ENCODE data around the gene SCNN1B. TPM values are rescaled to one million over a fixed set of nuclear protein-coding genes. Genes with fewer than 3 reads are reported as not detected.

The SCNN1B gene
- total RNA-seq, 2 donors from 2014 or later: 27.7 to 94.7 TPM

DNA sequence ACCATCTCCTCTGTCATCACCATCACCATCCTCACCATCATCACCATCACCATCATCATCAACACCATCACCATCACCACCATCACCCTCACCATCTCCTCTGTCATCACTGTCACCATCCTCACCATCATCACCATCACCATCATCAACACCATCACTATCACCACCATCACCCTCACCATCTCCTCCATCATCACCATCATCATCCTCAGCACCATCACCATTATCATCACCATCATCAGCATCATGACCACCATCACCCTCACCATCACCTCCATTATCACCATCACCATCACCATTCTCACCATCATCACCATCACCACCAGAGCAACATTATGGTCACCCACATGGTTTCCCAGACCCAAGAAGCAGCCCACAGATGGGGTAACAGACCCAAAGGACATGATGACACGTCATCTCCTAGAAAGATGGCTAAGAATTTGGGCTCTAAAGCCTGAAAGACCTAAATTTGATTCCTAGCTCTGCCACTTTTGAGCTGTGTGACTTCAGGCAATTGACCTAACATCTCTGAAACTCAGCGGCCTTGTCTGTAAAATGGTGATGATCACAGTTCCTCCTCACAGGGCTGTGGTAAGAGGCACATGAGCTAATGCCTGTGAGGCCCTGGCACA, 14.6 kb downstream of the SCNN1B start:
- peaks cover 3% of the 10 kb centered on the region for H3K4me1 ChIP-seq
- H3K9ac ChIP-seq (ENCODE audit: low read depth in 2 of 2, low read length in 2 of 2): peak overlapping the region in 1 of 2 donors; percentile 75
- no peak for DNase-seq
- H3K27me3 ChIP-seq: no peaks in the 10 kb centered on the region
- no peak overlapping the region for H3K4me3 ChIP-seq
- H3K27ac ChIP-seq: peak overlapping the region; percentile 70
- H3K36me3 ChIP-seq: no peaks in the 10 kb centered on the region
- TF ChIP-seq, protein P1, sequence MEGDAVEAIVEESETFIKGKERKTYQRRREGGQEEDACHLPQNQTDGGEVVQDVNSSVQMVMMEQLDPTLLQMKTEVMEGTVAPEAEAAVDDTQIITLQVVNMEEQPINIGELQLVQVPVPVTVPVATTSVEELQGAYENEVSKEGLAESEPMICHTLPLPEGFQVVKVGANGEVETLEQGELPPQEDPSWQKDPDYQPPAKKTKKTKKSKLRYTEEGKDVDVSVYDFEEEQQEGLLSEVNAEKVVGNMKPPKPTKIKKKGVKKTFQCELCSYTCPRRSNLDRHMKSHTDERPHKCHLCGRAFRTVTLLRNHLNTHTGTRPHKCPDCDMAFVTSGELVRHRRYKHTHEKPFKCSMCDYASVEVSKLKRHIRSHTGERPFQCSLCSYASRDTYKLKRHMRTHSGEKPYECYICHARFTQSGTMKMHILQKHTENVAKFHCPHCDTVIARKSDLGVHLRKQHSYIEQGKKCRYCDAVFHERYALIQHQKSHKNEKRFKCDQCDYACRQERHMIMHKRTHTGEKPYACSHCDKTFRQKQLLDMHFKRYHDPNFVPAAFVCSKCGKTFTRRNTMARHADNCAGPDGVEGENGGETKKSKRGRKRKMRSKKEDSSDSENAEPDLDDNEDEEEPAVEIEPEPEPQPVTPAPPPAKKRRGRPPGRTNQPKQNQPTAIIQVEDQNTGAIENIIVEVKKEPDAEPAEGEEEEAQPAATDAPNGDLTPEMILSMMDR (IDR thresholded peaks at IDR 0.05): no peak
- intact Hi-C loops (cut with DNase I): loop anchor here (10.0 kb wide), 1 partner anchor 108 kb away; no protein-coding TSS in a partner anchor
- H3K9me3 ChIP-seq: no peaks in the 10 kb centered on the region

DNA sequence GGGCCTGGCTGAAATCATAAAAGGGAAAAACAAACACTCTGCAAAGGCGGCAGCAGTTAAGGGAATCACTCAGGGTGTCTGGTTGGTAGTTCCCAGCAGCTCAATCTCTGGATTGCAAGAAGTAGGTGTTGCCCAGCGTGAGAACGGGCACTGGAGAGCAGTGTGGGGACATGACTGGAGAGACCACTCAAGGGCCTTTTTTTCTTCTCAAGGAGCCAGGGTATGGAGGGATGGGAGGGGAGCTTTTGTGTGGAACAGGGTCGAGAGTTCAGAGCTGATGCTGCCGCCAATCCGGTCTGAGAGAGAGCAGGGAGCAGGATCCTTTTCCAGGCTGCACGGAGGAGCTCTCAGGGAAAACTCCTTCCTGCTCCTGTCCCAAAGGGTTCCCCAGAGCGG, 15.2 kb downstream of the SCNN1B start:
- DNase-seq: peak; percentile 85
- Histone ChIP-seq H3K4me3 (no peak overlapping the region), H3K4me1 (peaks cover 3% of the 10 kb centered on the region), H3K9ac (ENCODE audit: low read depth in 2 of 2, low read length in 2 of 2) (peak overlapping the region in 1 of 2 donors; percentile 75), H3K27ac (peak overlapping the region; percentile 70), H3K9me3 (no peaks in the 10 kb centered on the region), H3K36me3 (no peaks in the 10 kb centered on the region), H3K27me3 (no peaks in the 10 kb centered on the region)
- TF ChIP-seq, protein P1 (IDR thresholded peaks at IDR 0.05): no peak
- intact Hi-C loops (cut with DNase I): loop anchor here (10.0 kb wide), 1 partner anchor 108 kb away; no protein-coding TSS in a partner anchor

DNA sequence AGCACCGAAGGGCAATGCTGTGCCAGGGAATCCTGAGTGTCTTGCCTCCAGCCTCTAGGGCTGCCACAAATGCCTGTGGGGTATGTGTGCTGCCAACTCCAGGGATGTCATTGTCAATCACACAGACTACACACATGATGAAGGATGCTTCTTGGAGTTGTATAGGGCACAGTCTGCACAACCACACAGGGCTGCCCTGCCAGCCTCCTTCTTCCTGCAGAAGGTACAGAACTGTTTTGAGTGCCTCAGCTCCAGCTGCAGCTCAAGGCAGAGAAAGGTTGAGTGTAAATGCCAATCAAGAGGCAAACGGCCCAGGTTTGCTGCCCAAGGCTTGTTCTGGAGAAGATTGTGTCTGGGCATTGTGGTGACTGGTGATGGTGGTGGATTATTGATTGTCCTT, 15.6 kb downstream of the SCNN1B start:
- Histone ChIP-seq H3K27me3 (no peaks in the 10 kb centered on the region), H3K9ac (ENCODE audit: low read depth in 2 of 2, low read length in 2 of 2) (peak overlapping the region in 1 of 2 donors; percentile 75), H3K27ac (peak overlapping the region; percentile 70), H3K36me3 (no peaks in the 10 kb centered on the region), H3K4me1 (peaks cover 3% of the 10 kb centered on the region), H3K9me3 (no peaks in the 10 kb centered on the region), H3K4me3 (no peak overlapping the region)
- no peak for DNase-seq
- intact Hi-C loops (cut with DNase I): loop anchor here (10.0 kb wide), 1 partner anchor 107 kb away; no protein-coding TSS in a partner anchor
- TF ChIP-seq, protein P1 (IDR thresholded peaks at IDR 0.05): no peak

DNA sequence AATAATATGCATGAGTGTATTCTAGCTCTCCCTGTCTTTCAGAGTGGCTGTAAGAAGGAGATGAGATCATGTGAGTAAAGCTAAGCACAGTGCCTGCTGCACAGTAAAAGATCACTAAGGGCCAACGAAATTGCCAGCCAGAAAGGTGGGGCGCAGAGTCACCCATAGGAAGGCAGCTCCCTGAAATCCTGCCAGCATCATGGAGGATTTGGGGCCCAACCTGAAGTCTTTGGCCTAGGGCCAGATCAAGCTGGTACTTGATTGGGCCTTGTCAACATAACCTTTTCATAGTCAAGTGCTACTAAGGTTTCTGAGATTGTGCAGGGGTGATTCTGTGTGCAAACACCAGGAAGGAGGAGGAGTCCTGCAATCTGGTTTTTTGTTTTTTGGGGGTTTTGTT, 16.5 kb downstream of the SCNN1B start:
- peak; percentile 64 for DNase-seq
- peaks cover 3% of the 10 kb centered on the region for H3K4me1 ChIP-seq
- H3K9me3 ChIP-seq: no peaks in the 10 kb centered on the region
- no peak overlapping the region for H3K9ac ChIP-seq (ENCODE audit: low read depth in 2 of 2, low read length in 2 of 2)
- H3K36me3 ChIP-seq: no peaks in the 10 kb centered on the region
- intact Hi-C loops (cut with DNase I): loop anchor here (10.0 kb wide), 1 partner anchor 106 kb away; no protein-coding TSS in a partner anchor
- H3K27ac ChIP-seq: no peak overlapping the region
- TF ChIP-seq, protein P1 (IDR thresholded peaks at IDR 0.05): no peak
- H3K27me3 ChIP-seq: no peaks in the 10 kb centered on the region
- H3K4me3 ChIP-seq: no peak overlapping the region

DNA sequence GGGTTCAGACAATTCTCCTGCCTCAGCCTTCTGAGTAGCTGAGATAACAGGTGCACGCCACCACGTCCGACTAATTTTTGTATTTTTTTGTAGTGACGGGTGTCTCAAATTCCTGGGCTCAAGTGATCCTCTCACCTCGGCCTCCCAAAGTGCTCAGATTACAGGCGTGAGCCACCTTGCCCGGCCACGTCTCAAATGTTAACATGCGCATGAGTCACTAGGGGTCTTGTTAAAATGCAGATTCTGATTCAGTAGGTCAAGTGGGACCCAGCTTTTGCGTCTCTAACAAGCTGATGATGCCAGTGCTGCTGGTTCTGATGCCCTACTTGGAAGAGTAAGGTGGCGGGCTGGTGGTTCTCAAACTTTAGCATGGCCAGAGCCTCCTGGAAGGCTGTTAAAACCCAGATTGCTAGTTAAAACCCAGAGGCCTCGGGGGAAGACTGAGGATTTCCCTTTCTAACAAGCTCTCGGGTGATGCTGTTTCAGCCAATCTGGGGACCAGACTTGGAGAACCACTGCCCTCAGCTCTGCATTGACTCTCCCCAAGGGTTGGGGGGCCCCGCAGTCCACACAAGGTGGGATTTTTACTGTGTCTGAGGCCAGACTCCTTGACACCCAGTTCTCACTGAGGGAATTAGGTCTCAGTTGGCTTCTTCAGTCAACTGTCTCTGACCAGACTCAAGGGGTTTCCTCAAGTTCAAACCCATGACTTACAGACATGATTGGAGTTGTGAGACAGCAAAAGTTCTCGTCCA, 17.9 kb downstream of the SCNN1B start:
- no peak overlapping the region for H3K27ac ChIP-seq
- no peak overlapping the region for H3K4me3 ChIP-seq
- intact Hi-C loops (cut with DNase I): loop anchor here (10.0 kb wide), 1 partner anchor 105 kb away; no protein-coding TSS in a partner anchor
- H3K9ac ChIP-seq (ENCODE audit: low read depth in 2 of 2, low read length in 2 of 2): no peak overlapping the region
- peaks cover 3% of the 10 kb centered on the region for H3K4me1 ChIP-seq
- TF ChIP-seq, protein P1 (IDR thresholded peaks at IDR 0.05): no peak
- no peaks in the 10 kb centered on the region for H3K9me3 ChIP-seq
- no peak for DNase-seq
- no peaks in the 10 kb centered on the region for H3K36me3 ChIP-seq
- no peaks in the 10 kb centered on the region for H3K27me3 ChIP-seq

All from colonic mucosa (tissue), 4 donors.